Right lung (tissue), 5 donors: ENCODE measurements around the gene CAMK2D. TPM values are rescaled to one million over a fixed set of nuclear protein-coding genes. Genes with fewer than 3 reads are reported as not detected.

Experiments
- DNase-seq, 2 donors: peaks; one replicate each; pipeline ENCODE4 v3.0.0-alpha.2; 2013
- polyA plus RNA-seq, 5 donors: library from polyadenylated mRNA; unstranded; fragments of 120-200 nt; gene quantifications; one replicate each; pipeline versions ENCODE4 v1.2.1 to v1.2.3, GENCODE V29; 2013; ENCODE audit warnings: inconsistent platforms in 1 of 5, low replicate concordance in 1 of 5; ENCODE audit not compliant: insufficient read length in 5 of 5, insufficient read depth in 1 of 5

The CAMK2D gene
- polyA plus RNA-seq, 5 donors = 54.2 to 86.9 (median 72.3) TPM

- no peak for DNase-seq
These were observed 236.0 kb downstream of the CAMK2D start for GRCh38 chr4:113525521-113525920.

- no peak for DNase-seq
These were observed 236.9 kb downstream of the CAMK2D start for GRCh38 chr4:113524505-113525186.

GRCh38 chr4:113524096-113524495, 237.4 kb downstream of the CAMK2D start:
- DNase-seq = no peak

GRCh38 chr4:113522433-113522832, 239.1 kb downstream of the CAMK2D start:
- no peak for DNase-seq

DNA sequence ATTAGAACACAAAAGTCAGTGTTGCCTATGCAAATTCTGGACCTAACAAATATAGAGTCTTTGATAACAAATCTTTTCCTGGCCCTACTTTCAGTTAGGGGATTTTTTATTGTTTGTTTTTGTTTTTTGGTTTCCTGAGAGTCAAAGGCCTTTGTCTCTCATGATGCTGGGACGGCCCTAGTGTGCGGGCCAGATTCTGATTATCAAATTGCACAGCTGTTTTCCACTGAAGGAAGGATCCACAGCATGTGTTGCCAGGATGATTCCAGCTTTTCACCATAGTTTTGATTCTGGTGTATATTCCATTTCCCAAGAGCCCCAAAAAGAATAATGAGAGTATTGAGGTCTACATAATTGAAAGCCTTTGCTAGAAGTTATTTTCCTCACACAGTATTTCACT, 248.2 kb downstream of the CAMK2D start:
- DNase-seq = no peak

DNA sequence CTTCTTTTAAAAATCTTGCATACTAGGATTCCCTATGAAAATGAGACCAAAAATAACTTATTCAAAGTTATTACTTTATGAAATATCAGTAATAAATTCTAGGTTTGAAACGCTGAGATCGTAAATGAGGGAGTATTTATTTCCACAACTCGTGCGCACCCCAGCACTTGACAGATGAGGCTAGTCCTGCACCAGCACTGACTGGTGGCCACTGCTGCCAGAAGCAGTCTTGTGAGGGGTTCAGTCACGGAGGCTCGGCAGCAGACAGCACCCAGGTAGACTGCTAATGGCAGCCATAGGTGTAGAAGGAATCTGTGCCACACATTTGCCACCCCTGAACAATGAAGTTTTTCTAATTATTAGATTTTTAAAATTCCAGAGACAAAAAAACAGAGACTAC, 248.7 kb downstream of the CAMK2D start:
- DNase-seq = no peak

DNA sequence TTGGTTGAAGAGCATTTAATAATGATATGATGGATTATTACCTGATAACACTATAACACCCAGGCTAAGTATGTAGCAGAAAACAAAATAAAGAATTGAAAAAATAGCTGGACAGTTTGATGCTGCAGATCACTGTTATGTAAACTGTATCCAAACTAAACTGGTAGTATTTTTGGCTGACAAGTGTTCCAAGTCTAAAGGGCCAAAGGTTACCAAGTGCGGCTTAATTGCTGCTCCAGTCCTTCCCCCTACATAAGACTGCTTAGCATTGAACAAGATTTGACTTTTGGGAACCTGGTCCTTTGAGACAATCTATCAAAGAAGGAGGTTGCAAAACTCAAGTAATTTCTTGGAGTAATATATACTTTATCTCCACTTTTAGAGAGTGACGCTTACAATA, 249.6 kb downstream of the CAMK2D start:
- no peak for DNase-seq

GRCh38 chr4:113509851-113510250, 251.7 kb downstream of the CAMK2D start:
- DNase-seq = no peak

GRCh38 chr4:113505044-113505443, 256.5 kb downstream of the CAMK2D start:
- DNase-seq = no peak

GRCh38 chr4:113504422-113504821, 257.1 kb downstream of the CAMK2D start:
- no peak for DNase-seq

DNA sequence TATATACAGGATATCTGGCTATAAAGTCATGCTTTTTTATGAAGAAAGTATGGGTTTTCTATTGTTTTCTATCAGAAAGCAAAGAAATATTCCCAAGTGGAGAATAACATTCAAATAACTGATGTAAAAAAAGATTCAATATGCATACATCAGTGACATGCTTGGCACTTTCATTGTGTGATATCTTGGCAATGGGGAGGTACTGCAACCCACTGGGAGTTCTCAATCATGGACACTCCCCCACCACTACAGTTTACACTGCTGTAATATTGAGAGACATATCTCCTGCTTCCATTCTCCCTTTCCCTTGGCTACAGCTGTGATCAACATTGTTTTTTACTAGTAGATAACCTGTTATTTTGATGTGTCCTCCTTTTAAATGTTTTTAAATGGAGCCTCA, 257.8 kb downstream of the CAMK2D start:
- no peak for DNase-seq

- DNase-seq = no peak
These were observed 258.6 kb downstream of the CAMK2D start for GRCh38 chr4:113502906-113503305.

DNA sequence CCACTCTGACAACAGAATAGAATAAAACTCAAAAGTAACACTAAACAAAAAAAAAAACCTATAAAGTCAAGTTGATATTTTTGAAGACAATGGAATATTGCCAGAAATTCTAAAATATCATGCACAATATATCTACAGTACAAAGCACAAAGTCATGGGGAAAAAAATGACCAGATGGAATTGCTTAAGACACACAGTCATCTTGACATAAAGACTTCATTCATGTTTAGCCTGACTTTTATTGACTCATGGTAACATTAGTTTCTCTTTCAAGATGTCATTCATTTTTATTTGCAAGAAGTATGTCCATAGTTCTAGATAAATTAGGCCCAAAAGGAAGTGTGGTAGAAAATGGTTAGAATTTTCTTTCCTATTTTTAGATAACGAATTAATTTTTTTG, 259.1 kb downstream of the CAMK2D start:
- DNase-seq = no peak

GRCh38 chr4:113500424-113500823, 261.1 kb downstream of the CAMK2D start:
- DNase-seq = no peak

- DNase-seq = no peak
These were observed 261.8 kb downstream of the CAMK2D start for GRCh38 chr4:113499696-113500095.

DNA sequence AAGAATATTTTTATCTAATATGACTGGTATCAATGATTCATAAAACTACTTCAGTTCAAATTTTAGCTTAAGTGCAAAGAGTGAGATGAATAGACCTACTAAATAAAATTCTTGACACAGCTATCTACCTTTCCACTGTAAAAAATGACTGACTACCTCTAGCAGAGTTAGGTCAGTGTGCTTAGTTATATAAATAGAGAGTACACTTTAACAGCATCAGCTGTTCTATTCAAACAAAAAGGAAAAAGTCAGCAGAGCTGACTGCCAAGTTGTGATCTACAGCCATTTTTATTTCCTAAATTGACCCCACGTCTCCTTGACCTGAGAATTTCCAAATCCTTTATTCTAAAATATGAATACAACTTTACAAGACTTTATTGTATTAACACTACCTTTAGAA, 262.4 kb downstream of the CAMK2D start:
- DNase-seq = no peak

DNA sequence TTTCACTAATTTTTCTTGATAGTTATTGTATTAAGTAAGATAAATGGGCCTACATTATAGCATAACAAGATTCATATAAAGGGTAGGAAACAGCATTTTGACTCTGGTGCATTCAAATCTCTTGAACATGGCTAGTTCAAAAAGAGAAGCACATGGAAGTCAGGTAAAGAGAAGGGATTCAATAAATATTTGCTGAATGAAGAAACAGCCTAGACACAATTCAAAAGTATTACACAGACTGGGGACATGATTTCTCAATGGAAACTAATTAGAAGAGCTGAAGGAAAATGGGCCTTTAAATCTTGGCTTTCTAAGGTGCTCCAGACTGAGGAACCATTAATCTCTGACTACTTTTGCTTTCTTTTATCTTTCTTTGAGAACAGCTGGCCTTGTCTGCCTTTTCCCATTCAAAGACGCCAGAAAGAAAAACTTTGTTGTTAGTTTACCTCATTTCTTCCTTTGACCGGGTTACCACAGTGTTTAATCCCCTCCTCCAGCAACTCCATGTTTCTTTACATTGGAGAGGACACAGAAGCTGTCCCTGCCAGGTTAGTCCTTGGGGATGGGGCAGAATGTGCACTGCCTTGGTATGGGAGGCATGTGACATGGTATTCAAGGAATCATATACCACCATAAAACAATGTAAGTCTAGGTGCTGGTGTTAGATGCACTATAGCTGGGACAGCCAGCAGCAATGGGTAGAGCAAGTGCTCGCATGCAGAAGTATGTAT, 264.2 kb downstream of the CAMK2D start:
- DNase-seq = no peak

- DNase-seq = no peak
These were observed 264.8 kb downstream of the CAMK2D start for GRCh38 chr4:113496698-113497097.

- no peak for DNase-seq
These were observed 265.7 kb downstream of the CAMK2D start for GRCh38 chr4:113495790-113496189.

DNA sequence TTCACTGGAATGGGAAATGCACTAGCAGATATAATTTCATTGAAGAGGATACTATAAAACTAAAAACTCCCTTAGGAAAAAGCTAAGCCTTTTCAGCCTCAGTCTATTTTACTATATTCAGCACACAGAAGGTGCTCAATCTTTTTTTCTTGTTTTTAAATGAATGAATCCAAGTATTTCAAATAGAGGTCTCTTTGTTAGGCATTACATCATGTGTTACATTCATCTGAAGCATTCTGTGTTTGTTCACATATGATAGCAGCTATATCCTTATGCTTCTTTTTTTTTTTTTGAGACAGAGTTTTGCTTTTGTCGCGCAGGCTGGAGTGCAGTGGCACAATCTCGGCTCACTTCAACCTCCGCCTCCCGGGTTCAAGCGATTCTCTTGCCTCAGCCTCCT, 278.4 kb downstream of the CAMK2D start:
- no peak for DNase-seq

- DNase-seq = no peak
These were observed 279.2 kb downstream of the CAMK2D start for GRCh38 chr4:113482325-113482724.

DNA sequence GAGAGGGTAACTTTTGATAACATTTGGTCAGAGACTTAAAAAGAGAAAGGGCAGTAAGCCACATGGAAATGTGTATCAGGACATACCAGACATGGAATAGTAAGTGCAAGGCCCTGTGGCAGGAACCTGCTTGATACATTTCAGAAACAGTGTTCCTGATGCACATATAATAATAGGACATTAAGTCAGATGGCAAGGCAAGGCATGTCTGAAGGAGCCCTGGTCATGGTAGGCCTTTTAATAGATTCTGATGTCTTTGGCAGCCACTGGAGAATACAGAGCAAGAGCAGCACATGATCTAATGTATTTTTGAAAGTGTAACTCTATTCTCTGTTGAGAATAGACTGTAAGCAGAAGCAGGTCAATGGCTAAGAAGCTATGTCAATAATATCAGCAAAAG, 279.7 kb downstream of the CAMK2D start:
- DNase-seq = no peak

DNA sequence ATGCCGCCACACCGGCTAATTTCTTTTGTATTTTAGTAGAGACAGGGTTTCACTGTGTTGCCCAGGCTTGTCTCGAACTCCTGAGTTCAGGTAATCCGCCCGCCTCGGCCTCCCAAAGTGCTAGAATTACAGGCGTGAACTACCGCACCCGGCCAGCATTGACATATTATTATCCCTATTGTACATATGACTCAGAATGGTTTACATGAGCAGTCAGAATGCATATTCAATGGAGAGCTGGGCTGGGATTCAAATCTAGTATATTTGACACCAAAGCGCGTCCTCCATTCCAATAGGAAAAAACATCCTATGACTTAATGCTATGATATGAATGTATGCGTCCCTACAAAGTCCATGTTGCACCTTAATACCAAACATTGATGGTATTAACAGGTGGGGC, 281.4 kb downstream of the CAMK2D start:
- no peak for DNase-seq

- no peak for DNase-seq
These were observed 283.5 kb downstream of the CAMK2D start for GRCh38 chr4:113478032-113478431.
